Hepatocyte (in vitro differentiated cells): Measurements from ENCODE around the gene DIP2B.

Experiments used
- CTCF ChIP-seq: fragments of 200-600 bp; sonication (generic); IDR thresholded peaks from 2 replicates; pipeline ENCODE4 v1.5.1; 2016; ENCODE audit warnings: antibody characterized with exemption, mild to moderate bottlenecking; ENCODE audit not compliant: poor library complexity
- EZH2 ChIP-seq: fragments of 200-600 bp; sonication (generic); IDR thresholded peaks from 2 replicates; pipeline ENCODE4 v1.6.1; 2016; ENCODE audit warnings: antibody characterized with exemption, mild to moderate bottlenecking, borderline replicate concordance
- EZH2phosphoT487 ChIP-seq: fragments of 200-600 bp; sonication (generic); IDR thresholded peaks from one replicate; pipeline ENCODE4 v1.6.1; 2018; ENCODE audit warnings: antibody characterized with exemption, mild to moderate bottlenecking, low read depth, moderate library complexity; ENCODE audit not compliant: unreplicated experiment, severe bottlenecking

DNA sequence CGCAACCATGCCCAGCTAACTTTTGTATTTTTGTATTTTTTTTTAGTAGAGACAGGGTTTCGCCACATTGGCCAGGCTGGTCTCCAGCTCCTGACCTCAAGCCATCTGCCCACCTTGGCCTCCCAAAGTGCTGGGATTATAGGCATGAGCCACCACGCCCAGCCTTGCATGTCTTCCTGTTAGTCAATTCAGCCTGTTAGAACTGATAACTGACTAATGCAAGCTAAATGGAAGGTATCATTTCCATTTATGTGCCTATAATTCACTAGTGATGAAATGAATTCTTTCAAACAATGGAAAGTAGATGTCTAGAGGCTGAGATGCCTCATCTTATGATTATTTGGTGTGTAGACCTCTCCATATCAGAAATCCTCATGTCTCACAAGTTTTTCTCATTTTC lies 37.3 kb upstream of the DIP2B start:
- TF ChIP-seq EZH2phosphoT487: no peak
- no peak for TF ChIP-seq EZH2
- TF ChIP-seq CTCF: no peak
